Mesothelial cell of epicardium (in vitro differentiated cells): ENCODE data around the gene CASZ1. TPM values are rescaled to one million over a fixed set of nuclear protein-coding genes. Genes with fewer than 3 reads are reported as not detected.

Experiments used
- DNase-seq, 2 experiments: peaks; one replicate each; pipeline ENCODE4 v3.0.0; 2021; ENCODE audit warnings: low spot score in 2 of 2; ENCODE audit not compliant: unreplicated experiment in 2 of 2
- H3K27ac Mint-ChIP-seq: 2 replicates; pipeline ENCODE4 v1.8.0; 2021; ENCODE audit warnings: mixed read lengths
- H3K27me3 Mint-ChIP-seq: 2 replicates; pipeline ENCODE4 v1.8.0; 2021; ENCODE audit warnings: low read depth, mixed read lengths
- H3K36me3 Mint-ChIP-seq: 2 replicates; pipeline ENCODE4 v1.8.0; 2021; ENCODE audit warnings: mixed read lengths
- H3K4me1 Mint-ChIP-seq: 2 replicates; pipeline ENCODE4 v1.8.0; 2021; ENCODE audit warnings: mixed read lengths
- H3K4me3 Mint-ChIP-seq: 2 replicates; pipeline ENCODE4 v1.8.0; 2021; ENCODE audit warnings: mild to moderate bottlenecking, moderate library complexity, mixed read lengths
- H3K9me3 Mint-ChIP-seq: 2 replicates; pipeline ENCODE4 v1.8.0; 2021; ENCODE audit warnings: mixed read lengths
- CTCF ChIP-seq: fragments of 200-600 bp; sonication (generic); IDR thresholded peaks from one replicate; pipeline ENCODE4 v1.5.0; 2021; ENCODE audit warnings: antibody characterized with exemption; ENCODE audit not compliant: unreplicated experiment
- total RNA-seq: library from RNA; stranded (reverse); gene quantifications from 3 replicates; pipeline ENCODE4 v1.2.1, GENCODE V29; 2021

Gene CASZ1
- total RNA-seq, 1 donor from 2014 or later: 8.9 TPM

DNA sequence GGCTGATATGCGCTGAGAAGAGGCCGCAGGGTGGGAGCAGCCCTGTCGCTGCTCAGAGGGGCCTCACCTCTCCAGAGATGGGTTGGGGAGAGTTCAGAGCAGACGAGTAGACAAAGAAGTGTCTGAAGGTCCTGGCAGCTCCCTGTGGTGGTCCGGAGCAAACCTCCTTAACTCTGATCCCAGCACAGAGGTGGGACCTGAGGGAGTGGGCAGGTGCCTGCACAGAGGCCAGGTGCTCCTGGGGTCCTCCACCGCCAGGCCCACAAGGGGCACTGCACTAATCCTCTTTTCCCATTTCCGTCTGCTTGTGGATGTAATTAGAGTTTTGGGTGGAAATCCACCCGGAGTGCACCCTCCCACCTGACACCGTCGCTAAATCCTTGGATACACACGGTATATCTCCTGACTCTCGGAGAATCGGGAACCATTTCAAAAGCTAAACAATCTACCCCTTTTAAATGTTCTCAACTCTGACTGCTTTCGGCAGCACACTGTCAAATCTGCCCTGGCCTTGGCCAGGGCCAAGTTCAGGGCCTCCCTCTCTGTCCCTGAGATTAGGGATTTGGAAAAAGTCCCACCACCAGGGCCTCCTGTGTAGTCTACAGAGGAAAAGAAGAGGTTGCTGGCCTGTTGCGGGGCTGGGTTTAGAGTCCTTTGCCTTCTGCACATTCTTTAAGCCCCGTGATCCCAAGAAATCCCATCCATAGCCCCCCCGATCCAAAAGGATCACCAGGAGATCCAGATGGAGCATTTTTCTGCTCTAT is 22.4 kb downstream of the CASZ1 start:
- Mint-ChIP-seq H3K4me3 (no peak overlapping the region), H3K27ac (no peak overlapping the region), H3K9me3 (no peaks in the 10 kb centered on the region), H3K36me3 (no peaks in the 10 kb centered on the region), H3K4me1 (peaks cover 2% of the 10 kb centered on the region), H3K27me3 (peaks cover 17% of the 10 kb centered on the region)
- TF ChIP-seq CTCF: no peak
- DNase-seq: no peak

DNA sequence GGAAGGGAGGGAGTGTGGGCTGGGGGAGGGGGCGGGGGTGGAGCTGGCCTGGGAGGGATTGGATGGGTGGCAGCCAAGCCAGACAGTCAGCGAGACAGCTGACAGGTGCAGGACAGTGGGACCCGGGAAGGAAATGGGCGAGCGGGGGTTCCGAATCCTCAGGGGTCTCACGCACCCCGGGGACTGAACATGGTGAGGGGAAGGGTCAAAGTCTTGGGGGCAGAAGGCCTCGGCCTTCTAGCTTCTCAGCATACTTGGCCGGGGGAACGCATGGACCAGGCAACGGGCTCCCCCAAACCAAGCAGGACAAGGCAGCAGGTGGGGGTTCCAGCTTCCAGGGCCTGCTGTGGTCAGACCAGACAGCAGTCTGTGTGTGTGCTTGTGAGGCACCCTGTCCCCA is 23.1 kb downstream of the CASZ1 start:
- Mint-ChIP-seq H3K9me3 (no peaks in the 10 kb centered on the region), H3K27ac (no peak overlapping the region), H3K4me1 (peaks cover 2% of the 10 kb centered on the region), H3K4me3 (no peak overlapping the region), H3K27me3 (peaks cover 17% of the 10 kb centered on the region), H3K36me3 (no peaks in the 10 kb centered on the region)
- no peak for TF ChIP-seq CTCF
- DNase-seq: no peak

- peaks cover 2% of the 10 kb centered on the region for H3K4me1 Mint-ChIP-seq
- H3K4me3 Mint-ChIP-seq: no peak overlapping the region
- no peaks in the 10 kb centered on the region for H3K9me3 Mint-ChIP-seq
- no peak overlapping the region for H3K27ac Mint-ChIP-seq
- TF ChIP-seq CTCF: no peak
- H3K36me3 Mint-ChIP-seq: no peaks in the 10 kb centered on the region
- DNase-seq: no peak
- H3K27me3 Mint-ChIP-seq: peaks cover 17% of the 10 kb centered on the region
Observed at GRCh38 chr1:10772711-10773110, 23.7 kb downstream of the CASZ1 start.

GRCh38 chr1:10771789-10772188 is 24.7 kb downstream of the CASZ1 start:
- Mint-ChIP-seq H3K4me1 (peaks cover 2% of the 10 kb centered on the region), H3K9me3 (no peaks in the 10 kb centered on the region), H3K36me3 (no peaks in the 10 kb centered on the region), H3K27me3 (peaks cover 17% of the 10 kb centered on the region), H3K27ac (no peak overlapping the region), H3K4me3 (no peak overlapping the region)
- no peak for DNase-seq
- no peak for TF ChIP-seq CTCF

DNA sequence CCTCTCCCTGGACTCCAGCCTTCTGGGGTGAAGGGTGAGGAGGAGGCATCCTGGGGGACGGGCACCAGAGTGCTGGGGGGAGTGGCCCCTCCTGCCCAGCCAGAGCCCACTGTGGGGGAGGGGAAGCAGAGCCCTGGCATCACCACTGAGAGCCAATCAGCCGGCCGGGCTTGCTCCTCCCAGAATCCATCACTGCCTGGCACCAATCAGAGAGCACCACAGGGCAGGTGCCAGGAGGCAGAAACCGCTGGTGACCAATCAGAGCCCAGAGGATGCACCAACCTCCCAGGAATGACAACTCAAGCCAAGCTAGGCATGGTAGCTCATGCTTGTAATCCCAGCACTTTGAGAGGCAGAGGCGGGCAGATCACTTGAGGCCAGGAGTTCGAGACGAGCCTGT is 27.9 kb downstream of the CASZ1 start:
- H3K27ac Mint-ChIP-seq: no peak overlapping the region
- H3K4me3 Mint-ChIP-seq: no peak overlapping the region
- DNase-seq: no peak
- H3K27me3 Mint-ChIP-seq: peaks cover 12% of the 10 kb centered on the region
- H3K4me1 Mint-ChIP-seq: peaks cover 21% of the 10 kb centered on the region
- H3K36me3 Mint-ChIP-seq: no peaks in the 10 kb centered on the region
- H3K9me3 Mint-ChIP-seq: no peaks in the 10 kb centered on the region
- no peak for TF ChIP-seq CTCF
